Testis (tissue), 3 donors: Measurements from ENCODE around the gene CLIP3. TPM values are rescaled to one million over a fixed set of nuclear protein-coding genes. Genes with fewer than 3 reads are reported as not detected.

Experiments used
- DNase-seq: peaks from one replicate; pipeline ENCODE4 v3.0.0-alpha.2; 2019
- H3K27ac ChIP-seq, 2 donors: fragments of 200-600 bp; sonication (generic); one replicate each; pipeline ENCODE4 v1.5.1; 2019
- H3K27me3 ChIP-seq: fragments of 200-600 bp; sonication (generic); one replicate; pipeline ENCODE4 v1.5.1; 2019
- H3K36me3 ChIP-seq: fragments of 200-600 bp; sonication (generic); one replicate; pipeline ENCODE4 v1.5.1; 2017; ENCODE audit warnings: low read depth; ENCODE audit errors: missing control alignments
- H3K4me1 ChIP-seq: fragments of 200-600 bp; sonication (generic); one replicate; pipeline ENCODE4 v1.5.1; 2019
- H3K4me3 ChIP-seq, 2 donors: fragments of 200-600 bp; sonication (generic); one replicate each; pipeline ENCODE4 v1.5.1; 2017 to 2019
- H3K9me3 ChIP-seq: fragments of 200-600 bp; sonication (generic); one replicate; pipeline ENCODE4 v1.5.1; 2017
- POLR2A ChIP-seq: fragments of 450-650 bp; IDR thresholded peaks from one replicate; pipeline ENCODE4 v1.6.1; 2017; ENCODE audit warnings: antibody characterized with exemption, mild to moderate bottlenecking, moderate library complexity
- WGBS, 2 donors: methylation state at CpG; one replicate each; pipeline ENCODE4 v1.1.5; 2018; 5-methylcytosine and 5-hydroxymethylcytosine counted together
- intact Hi-C: fragments of 100-400 bp; cut with DNase I; formaldehyde crosslinking; loops from one replicate; pipeline ENCODE4 v1.15.1; 2023; ENCODE audit warnings: low total_unique reads
- polyA plus RNA-seq: library from polyadenylated mRNA; stranded (reverse); fragments of 350-450 nt; fragmentation: Illumina TruSeq; extraction: RNeasy Lipid Tissue Mini Kit (QIAGEN cat#74804); gene quantifications from one replicate; pipeline ENCODE4 v1.2.3, GENCODE V29; 2014; ENCODE audit warnings: low read depth, low replicate concordance; ENCODE audit not compliant: insufficient read depth
- total RNA-seq, 2 donors: library from RNA; depleted of rRNA; stranded (reverse); fragments of >200 nt; gene quantifications; one replicate each; pipeline ENCODE4 v1.2.3, GENCODE V29; 2016
- TF ChIP-seq, protein P1 (sequence below), 3 experiments: fragments of 450-650 bp in 2 of 3; fragments of 200-600 bp in 1 of 3; sonication (generic) in 1 of 3; IDR thresholded peaks; one replicate each; pipeline ENCODE4 v1.5.1; 2016 to 2019; ENCODE audit warnings: antibody characterized with exemption in 3 of 3, mild to moderate bottlenecking in 2 of 3, moderate library complexity in 1 of 3

CLIP3 gene
- total and polyA plus RNA-seq, 3 donors from 2014 or later: 18.2 to 24.2 (median 20.7) TPM

DNA sequence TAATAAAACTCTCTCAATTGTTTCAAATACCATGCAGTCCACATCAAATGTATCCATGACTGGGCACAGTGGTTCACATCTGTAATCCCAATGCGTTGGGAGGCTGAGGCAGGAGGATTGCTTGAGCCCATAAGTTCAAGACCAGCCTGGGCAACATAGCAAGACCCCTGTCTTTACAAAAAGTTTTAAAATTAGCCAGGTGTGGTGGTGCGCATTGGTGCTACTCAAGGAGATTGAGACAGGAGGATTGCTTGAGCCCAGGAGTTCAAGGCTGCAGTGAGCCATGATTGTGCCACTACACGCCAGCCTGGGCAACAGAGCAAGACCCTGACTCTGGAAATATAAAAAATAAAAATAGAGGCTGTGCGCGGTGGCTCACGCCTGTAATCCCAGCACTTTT is 5.0 kb downstream of the CLIP3 start:
- H3K27me3 ChIP-seq: no peaks in the 10 kb centered on the region
- no peak overlapping the region for H3K27ac ChIP-seq
- intact Hi-C loops: no loop called here
- 87 to 93% methylated on average over 6 of the region's 6 CpGs for WGBS, 2 donors
- no peak for DNase-seq
- no peak for TF ChIP-seq POLR2A
- TF ChIP-seq, protein P1, sequence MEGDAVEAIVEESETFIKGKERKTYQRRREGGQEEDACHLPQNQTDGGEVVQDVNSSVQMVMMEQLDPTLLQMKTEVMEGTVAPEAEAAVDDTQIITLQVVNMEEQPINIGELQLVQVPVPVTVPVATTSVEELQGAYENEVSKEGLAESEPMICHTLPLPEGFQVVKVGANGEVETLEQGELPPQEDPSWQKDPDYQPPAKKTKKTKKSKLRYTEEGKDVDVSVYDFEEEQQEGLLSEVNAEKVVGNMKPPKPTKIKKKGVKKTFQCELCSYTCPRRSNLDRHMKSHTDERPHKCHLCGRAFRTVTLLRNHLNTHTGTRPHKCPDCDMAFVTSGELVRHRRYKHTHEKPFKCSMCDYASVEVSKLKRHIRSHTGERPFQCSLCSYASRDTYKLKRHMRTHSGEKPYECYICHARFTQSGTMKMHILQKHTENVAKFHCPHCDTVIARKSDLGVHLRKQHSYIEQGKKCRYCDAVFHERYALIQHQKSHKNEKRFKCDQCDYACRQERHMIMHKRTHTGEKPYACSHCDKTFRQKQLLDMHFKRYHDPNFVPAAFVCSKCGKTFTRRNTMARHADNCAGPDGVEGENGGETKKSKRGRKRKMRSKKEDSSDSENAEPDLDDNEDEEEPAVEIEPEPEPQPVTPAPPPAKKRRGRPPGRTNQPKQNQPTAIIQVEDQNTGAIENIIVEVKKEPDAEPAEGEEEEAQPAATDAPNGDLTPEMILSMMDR (IDR thresholded peaks at IDR 0.05): no peak
- no peaks in the 10 kb centered on the region for H3K9me3 ChIP-seq
- no peak overlapping the region for H3K4me3 ChIP-seq
- H3K36me3 ChIP-seq: no peaks in the 10 kb centered on the region
- H3K4me1 ChIP-seq: peaks cover 4% of the 10 kb centered on the region

DNA sequence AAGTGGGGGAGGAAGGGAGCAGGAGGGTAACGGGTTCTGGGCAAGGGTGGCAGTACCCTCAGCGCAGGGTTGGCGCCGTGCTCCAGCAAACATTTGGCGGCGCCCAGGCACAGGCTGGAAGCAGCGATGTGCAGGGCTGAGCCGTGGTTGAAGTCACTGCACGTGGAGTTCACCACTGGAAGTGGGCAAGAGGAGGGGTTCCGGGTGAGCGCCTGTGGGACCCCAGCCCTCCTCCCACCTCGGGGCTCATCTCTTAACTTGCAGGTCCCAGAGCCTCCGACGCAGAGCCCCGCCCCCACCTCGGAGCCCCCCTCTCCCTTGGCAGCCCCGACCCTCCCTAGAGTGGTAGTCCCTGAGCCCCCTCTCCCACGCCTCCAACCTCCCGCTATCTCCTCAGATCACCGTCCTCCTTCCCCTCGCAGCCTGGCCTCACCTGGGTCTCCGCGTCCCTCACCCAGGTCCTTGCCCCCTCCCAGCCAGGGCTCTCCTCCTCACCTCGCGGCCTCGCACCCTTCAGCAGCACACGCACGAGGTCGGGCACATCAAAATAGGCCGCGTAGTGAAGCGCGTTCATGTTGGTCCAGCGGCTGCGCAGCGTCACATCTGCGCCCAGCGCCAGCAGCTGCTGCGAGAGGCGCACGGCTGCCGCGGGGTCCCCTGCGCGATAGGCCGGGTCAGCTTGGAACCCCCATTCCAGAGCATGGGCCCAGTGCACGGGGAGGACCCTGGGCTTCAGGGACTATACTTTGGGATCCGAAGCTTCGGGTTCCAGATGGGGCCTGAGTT is 6.4 kb downstream of the CLIP3 start:
- intact Hi-C loops: no loop called here
- WGBS, 2 donors: 63 to 80% methylated on average over 30 to 36 of the region's 49 CpGs
- DNase-seq: no peak
- TF ChIP-seq POLR2A: no peak
- TF ChIP-seq, protein P1 (IDR thresholded peaks at IDR 0.05): no peak
- Histone ChIP-seq H3K27me3 (no peaks in the 10 kb centered on the region), H3K36me3 (no peaks in the 10 kb centered on the region), H3K4me3 (peak overlapping the region in 1 of 2 donors; percentile 13), H3K4me1 (no peaks in the 10 kb centered on the region), H3K9me3 (no peaks in the 10 kb centered on the region), H3K27ac (no peak overlapping the region)

DNA sequence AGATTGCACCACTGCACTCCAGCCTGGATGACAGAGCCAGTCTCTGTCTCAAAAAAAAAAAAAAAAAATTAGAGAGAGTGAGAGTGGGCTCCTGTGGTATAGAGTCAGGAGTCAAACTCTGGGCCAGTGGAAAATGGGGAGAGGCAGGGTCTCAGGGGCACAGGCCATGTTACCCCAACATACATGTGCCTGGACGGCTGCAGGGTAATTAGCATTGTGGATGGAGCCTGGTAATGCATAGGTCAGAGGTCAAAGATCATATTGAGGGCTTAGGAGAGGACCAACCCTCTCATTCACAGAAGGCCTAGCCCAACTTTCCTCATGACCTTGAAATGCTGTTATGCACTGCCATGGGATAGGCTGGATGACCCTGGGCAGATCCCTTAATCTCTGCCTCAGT is 7.1 kb downstream of the CLIP3 start:
- Histone ChIP-seq H3K4me1 (no peaks in the 10 kb centered on the region), H3K27me3 (no peaks in the 10 kb centered on the region), H3K9me3 (no peaks in the 10 kb centered on the region), H3K27ac (no peak overlapping the region), H3K4me3 (no peak overlapping the region), H3K36me3 (no peaks in the 10 kb centered on the region)
- intact Hi-C loops: no loop called here
- 47 to 52% methylated on average over 1 of the region's 1 CpG for WGBS, 2 donors
- DNase-seq: no peak
- no peak for TF ChIP-seq POLR2A
- TF ChIP-seq, protein P1 (IDR thresholded peaks at IDR 0.05): no peak

DNA sequence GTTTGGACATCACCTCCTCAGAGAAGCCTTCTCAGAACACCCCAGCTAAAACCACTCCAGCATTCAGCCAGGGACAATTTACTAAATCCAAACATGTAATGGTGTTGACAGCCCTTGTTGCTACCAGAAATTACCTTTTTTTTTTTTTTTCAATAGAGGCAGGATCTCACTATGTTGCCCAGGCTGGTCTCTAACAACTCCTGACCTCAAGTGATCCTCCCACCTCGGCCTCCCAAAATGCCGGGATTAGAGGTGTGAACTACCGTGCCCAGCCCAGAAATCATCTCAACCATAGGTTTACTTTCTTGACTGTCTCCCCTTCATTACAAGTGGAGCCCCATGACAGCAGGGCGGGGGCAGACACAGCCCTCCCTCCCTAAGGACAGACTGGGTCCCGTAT is 9.2 kb downstream of the CLIP3 start:
- intact Hi-C loops: no loop called here
- Histone ChIP-seq H3K4me1 (no peaks in the 10 kb centered on the region), H3K27ac (no peak overlapping the region), H3K4me3 (no peak overlapping the region), H3K27me3 (no peaks in the 10 kb centered on the region), H3K36me3 (no peaks in the 10 kb centered on the region), H3K9me3 (no peaks in the 10 kb centered on the region)
- 87 to 89% methylated on average over 5 of the region's 5 CpGs for WGBS, 2 donors
- TF ChIP-seq POLR2A: no peak
- TF ChIP-seq, protein P1 (IDR thresholded peaks at IDR 0.05): no peak
- DNase-seq: no peak
